Measurements from ENCODE around the gene SMARCA5. TPM values are rescaled to one million over a fixed set of nuclear protein-coding genes. Genes with fewer than 3 reads are reported as not detected.

The SMARCA5 gene
- total RNA-seq, 1 experiment from 2014 or later = 107 TPM

GRCh38 chr4:143587703-143588102 is 74.2 kb downstream of the SMARCA5 start:
- Histone ChIP-seq H3K4me1 (ENCODE audit: insufficient read depth, low read length) (no peaks in the 10 kb centered on the region), H2AFZ (ENCODE audit: low read length) (no peak overlapping the region), H2BK12ac (ENCODE audit: insufficient read length, low read depth, low read length) (no peak overlapping the region), H3K27me3 (ENCODE audit: insufficient read depth, low read length) (no peaks in the 10 kb centered on the region), H3K4ac (ENCODE audit: low read depth, low read length) (no peak overlapping the region), H4K20me1 (ENCODE audit: control insufficient read depth, insufficient read depth, insufficient read length) (no peaks in the 10 kb centered on the region), H3K4me2 (ENCODE audit: insufficient read depth, insufficient read length, low read length) (no peak overlapping the region), H3T11ph (ENCODE audit: low read length) (no peak overlapping the region), H3K79me2 (ENCODE audit: insufficient read depth, low read length) (no peaks in the 10 kb centered on the region), H3K56ac (ENCODE audit: insufficient read length, low read depth, low read length) (no peak overlapping the region), H2BK15ac (ENCODE audit: low read depth, low read length) (no peak overlapping the region), H4K91ac (ENCODE audit: insufficient read length, low read depth, low read length) (no peak overlapping the region), H3K27ac (ENCODE audit: insufficient read length, low read depth, low read length) (no peak overlapping the region), H2BK20ac (ENCODE audit: low read depth, low read length, poor library complexity, severe bottlenecking) (no peak overlapping the region), H3K9me3 (ENCODE audit: control insufficient read depth, low read depth, low read length) (no peaks in the 10 kb centered on the region), H3K23me2 (ENCODE audit: insufficient read length, low read depth, low read length, poor library complexity, severe bottlenecking) (no peaks in the 10 kb centered on the region), H2AK5ac (ENCODE audit: insufficient read length, low read length) (no peak overlapping the region), H2BK120ac (ENCODE audit: low read depth, low read length, poor library complexity, severe bottlenecking) (no peak overlapping the region), H4K5ac (ENCODE audit: insufficient read length, low read depth, low read length) (no peak overlapping the region), H3K9ac (ENCODE audit: extremely low read depth, insufficient read length, low read length) (no peak overlapping the region), H3K14ac (ENCODE audit: insufficient read depth, low read length) (no peak overlapping the region), H3K79me1 (ENCODE audit: insufficient read depth, low read depth, low read length, poor library complexity, severe bottlenecking) (no peaks in the 10 kb centered on the region), H4K8ac (replicated peaks; ENCODE audit: insufficient read length, low read depth, low read length) (no peak overlapping the region), H3K23ac (ENCODE audit: insufficient read length, low read depth, low read length) (no peak overlapping the region), H3K18ac (ENCODE audit: insufficient read length, low read depth, low read length) (no peak overlapping the region), H2BK5ac (ENCODE audit: insufficient read length, low read length) (no peak overlapping the region)
- no peak for DNase-seq
- no peaks in the 10 kb centered on the region; the same call in 1 of the 2 replicates for H3K27me3 Mint-ChIP-seq (ENCODE audit: low read depth)
- no peak overlapping the region; a peak in 1 of 7 replicates for H3K27ac Mint-ChIP-seq
- no peak overlapping the region for H3K4me3 Mint-ChIP-seq
- peaks cover 0 to 9% (median 3%) of the 10 kb centered on the region in 3 experiments; a peak in 3 of 7 replicates for H3K36me3 Mint-ChIP-seq (ENCODE audit: insufficient read depth in 1 of 3, low read depth in 3 of 3)
- TF ChIP-seq, protein P1, sequence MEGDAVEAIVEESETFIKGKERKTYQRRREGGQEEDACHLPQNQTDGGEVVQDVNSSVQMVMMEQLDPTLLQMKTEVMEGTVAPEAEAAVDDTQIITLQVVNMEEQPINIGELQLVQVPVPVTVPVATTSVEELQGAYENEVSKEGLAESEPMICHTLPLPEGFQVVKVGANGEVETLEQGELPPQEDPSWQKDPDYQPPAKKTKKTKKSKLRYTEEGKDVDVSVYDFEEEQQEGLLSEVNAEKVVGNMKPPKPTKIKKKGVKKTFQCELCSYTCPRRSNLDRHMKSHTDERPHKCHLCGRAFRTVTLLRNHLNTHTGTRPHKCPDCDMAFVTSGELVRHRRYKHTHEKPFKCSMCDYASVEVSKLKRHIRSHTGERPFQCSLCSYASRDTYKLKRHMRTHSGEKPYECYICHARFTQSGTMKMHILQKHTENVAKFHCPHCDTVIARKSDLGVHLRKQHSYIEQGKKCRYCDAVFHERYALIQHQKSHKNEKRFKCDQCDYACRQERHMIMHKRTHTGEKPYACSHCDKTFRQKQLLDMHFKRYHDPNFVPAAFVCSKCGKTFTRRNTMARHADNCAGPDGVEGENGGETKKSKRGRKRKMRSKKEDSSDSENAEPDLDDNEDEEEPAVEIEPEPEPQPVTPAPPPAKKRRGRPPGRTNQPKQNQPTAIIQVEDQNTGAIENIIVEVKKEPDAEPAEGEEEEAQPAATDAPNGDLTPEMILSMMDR (conservative IDR thresholded peaks at IDR 0.05) = no peak
- peaks cover 14 to 16% of the 10 kb centered on the region in 2 experiments for H3K9me3 Mint-ChIP-seq
- H3K4me1 Mint-ChIP-seq = no peaks in the 10 kb centered on the region

All from H9 (cell line).